ENCODE measurements around the gene MCM3AP.
A peak's percentile ranks its signal among the peaks of the same experiment; 100 is the strongest.
"Not testable (repeated sequence)": the region's sequence is repeated elsewhere in the genome, so short reads cannot be mapped to it uniquely, and the experiment has no call there.

MCM3AP gene

DNA sequence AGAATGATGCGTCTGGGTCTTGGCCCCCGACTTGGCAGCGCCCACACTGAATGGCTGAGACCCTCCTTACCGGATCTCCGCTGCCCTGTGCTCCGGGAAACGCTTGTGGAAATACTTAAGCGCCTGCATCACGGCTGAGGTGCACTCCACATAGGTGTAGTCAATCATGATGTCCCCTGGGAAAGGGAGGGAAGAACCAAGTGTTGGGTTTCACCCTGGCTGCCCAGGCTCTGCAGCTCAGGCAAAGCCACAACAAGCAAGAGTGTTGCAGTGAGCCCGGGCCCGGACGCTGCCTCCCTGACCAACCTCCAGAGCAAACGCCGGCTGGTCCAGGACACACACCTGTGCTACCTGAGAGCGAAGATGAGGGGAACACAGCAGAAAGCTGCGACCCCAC, 79.6 kb downstream of the MCM3AP start:
- FAIRE-seq (no peak), DNase-seq (ENCODE audit: low spot score) (no peak)

DNA sequence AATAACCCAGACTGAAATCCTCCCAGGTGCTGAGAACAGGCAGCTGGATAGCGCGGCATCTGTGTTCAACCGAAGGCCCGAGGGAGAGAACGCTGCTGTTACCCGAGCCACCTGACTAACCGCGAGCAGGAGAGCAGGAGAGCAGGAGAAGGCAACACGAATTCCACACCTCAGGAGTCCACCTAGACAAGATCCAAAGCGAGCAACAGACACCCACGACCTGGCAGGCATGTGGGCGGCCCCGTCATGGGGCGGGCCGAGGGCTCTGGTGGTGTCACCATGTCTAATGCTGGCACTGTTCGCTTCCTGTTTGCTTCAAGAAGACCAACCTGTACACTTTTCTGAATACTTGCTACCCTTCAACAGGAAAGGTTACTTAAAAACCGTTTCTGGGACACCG, 80.2 kb downstream of the MCM3AP start:
- DNase-seq (ENCODE audit: low spot score) (no peak), FAIRE-seq (no peak)

DNA sequence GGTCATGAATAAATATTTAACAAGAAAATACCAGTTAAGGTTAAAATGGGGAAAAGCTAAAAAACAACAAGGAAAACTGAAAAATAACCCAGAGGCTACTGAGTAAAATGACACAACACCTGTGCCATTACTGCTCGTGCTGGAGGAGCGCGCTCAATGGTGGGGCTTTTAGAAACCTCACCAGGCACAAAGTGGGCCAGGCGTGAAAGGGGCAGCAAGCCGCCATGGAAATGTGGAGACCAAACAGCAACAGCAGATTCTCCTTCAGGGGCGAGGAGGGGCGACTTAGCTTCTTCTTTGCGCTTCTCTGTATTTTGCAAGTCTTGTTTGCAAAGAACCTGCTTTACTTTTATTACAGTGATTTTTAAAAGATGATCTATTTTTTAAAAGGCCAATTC, 82.2 kb downstream of the MCM3AP start:
- no peak for DNase-seq (ENCODE audit: low spot score)
- FAIRE-seq, result no peak

DNA sequence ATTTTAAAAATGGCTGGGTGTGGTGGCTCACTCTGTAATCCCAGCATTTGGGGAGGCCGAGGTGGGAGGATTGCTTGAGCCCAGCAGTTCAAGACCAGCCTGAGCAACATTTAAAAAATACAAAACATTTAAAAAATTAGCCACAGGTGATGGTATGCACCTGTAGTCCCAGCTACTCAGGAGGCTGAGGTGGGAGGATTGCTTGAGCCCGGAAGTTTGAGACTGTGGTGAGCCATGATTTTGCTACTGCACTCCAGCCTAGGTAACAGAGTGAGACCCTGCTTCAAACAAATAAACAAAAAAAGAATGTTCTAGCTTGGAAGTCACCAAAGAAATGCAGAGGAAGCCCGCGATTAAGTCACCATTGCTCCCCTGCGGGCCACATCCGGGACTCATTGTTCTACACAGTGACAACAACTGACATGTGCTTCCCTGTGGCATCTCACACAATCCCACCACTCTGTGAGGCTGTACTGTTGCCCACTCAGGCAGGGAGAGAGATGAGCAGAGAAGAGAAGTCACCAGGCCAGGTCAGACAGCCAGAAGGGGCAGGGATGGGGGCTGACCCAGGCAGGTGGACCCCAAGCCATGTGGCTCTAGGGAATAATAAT, 82.7 kb downstream of the MCM3AP start:
- FAIRE-seq (no peak), DNase-seq (ENCODE audit: low spot score) (no peak)

DNA sequence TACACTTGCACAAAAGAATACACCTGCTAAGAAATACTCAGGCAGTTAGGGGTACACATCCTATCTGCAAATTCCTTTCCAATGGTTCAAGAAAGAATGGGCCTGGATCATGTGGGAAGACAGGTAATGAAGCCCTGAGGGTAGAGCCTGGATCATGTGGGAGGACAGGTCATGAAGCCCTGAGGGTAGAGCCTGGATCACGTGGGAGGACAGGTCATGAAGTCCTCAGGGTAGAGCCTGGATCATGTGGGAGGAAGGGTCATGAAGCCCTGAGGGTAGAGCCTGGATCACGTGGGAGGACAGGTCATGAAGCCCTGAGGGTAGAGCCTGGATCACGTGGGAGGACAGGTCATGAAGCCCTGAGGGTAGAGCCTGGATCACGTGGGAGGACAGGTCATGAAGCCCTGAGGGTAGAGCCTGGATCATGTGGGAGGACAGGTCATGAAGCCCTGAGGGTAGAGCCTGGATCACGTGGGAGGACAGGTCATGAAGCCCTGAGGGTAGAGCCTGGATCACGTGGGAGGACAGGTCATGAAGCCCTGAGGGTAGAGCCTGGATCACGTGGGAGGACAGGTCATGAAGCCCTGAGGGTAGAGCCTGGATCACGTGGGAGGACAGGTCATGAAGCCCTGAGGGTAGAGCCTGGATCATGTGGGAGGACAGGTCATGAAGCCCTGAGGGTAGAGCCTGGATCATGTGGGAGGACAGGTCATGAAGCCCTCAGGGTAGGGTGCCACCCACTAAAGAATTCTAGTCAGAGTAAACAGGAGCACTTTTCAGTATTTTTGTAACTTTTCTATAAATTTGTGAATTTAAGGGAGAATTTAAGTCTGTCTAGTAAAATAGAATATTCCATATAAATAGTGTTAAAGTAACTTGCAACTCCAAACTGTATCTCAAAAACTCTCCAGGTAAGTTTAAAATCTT, 84.3 kb downstream of the MCM3AP start:
- not testable (repeated sequence) for FAIRE-seq; DNase-seq (ENCODE audit: low spot score)

DNA sequence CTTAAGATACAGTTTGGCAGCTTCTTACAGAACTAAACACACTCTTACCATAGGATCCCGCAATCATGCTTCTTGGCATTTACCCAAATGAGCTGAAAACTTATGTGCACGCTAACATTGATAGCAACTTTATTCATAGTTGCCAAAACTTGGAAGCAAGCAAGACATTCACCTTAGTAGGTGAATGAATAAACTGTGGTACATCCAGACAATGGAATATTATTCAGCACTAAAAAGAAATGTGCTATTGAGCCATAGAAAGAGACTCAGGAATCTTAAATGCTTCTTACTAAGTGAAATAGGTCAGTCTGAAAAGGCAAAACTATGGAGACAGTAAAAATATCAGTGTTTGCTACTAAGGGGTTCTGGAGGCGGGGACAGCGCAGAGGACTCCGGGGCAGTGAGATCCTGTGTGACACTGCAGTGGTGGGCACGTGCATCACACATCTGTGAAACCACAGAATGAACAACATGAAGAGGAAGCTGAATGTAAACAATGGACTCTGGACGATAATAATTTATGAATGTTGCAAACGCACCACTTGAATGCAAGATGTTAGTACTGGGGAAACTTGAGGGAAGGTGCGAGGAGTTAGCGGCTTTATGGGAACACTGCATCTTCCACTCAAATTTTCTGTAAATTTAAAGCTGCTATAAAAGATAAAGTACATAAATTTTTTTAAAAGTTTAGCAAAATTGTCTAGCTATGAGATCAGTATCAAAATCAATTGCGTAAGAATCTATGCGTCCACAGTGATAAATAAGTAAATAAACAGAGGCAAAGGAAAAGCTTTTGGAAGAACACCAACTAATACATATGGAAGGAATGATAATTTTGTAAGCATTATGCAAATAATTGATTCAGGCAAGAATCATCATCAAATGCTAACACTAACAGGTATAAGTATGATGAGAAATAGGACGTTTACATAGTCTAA, 85.7 kb downstream of the MCM3AP start:
- FAIRE-seq (no peak), DNase-seq (ENCODE audit: low spot score) (no peak)

DNA sequence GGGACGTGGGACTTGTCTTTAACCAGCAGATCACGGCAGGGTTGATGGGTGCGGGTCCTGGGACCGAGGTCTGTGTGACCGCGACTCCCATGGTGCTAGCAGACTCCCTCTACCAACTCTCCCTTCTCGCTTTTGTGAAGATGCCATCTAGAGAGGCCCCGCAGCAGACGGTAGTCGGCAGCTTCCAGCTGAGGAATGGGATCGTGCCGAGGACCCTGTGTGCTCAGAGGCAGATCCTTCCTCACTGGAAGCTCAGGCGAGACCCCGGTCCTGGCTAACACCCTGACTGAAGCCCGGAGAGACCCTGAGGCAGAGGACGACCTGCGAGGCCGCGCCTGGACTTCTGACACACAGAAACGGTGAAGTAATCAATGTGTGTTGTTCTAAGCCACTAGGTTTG, 88.7 kb downstream of the MCM3AP start:
- DNase-seq (ENCODE audit: low spot score) (no peak), FAIRE-seq (no peak)

DNA sequence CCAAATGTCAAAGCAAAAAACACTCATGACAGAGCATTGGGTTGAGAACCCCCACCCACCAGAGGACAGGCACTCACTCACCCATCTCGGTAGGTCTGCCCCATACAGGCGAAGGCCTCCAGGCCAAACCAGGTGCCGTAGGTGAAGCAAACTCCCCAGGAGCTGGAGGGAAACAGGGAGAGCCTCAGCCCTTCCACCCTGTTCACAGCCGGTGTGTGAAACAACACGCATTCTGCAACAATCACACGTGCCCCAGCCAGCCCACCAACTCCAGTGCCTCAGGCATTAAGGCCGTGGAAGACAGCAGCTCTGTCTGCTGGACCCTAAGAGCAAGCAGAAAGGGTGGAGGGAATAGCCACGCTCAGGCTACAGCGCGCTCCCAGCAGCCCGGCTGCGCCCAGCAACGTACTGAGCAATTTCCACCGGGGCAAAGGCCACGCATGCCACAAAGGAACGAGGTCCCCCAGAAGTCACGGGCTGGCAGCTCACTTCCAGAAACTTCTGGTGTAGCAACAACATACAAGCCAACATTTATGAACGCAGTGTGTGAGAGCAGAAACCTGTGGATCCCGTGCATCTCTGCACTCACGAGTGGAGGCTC, 89.7 kb downstream of the MCM3AP start:
- FAIRE-seq, result no peak
- no peak for DNase-seq (ENCODE audit: low spot score)

DNA sequence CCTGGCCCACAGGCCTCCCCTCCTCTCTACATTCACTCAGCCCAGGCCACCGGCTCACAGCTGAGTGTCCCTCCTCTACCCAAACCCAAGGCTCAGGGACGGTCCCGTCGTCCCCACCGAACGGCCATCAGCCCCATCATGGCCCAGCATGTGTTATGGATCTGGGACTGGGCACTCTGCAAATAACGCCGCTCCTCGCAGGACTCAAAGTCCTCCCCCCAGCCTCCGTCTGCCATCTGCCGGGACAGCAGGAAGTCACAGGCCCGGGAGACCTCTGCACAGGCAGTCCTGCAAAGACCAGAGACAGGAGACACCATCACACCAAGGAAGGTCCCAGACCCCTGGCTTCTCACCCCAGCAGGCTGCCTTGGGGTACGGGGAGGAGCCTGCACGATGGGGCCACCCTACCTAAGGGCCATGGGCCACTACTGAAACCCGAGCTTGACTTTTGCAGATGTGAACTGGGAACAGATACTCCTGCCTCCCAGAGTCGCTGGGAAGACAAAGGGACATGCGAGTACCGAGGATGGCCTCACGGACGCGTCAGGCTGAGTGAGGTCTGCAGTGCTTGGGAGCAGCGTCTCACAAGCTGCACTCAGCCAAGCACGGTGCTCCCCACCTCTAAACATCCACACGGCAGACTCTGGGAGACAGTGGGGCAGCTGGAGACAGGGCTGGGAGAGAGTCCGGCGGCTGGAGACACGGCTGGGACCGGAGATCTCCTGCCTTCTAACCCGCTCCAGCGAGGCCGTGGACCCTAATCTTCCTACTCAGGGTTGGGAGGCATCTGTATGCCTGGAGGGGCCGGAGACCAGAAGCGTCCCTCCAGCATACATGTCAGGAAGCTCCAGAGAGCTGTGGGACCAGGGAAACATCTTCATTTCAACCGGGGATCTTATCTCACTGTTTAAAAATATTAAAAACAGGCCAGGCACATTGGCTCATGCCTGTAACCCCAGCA, 90.8 kb downstream of the MCM3AP start:
- DNase-seq (ENCODE audit: low spot score), result no peak
- FAIRE-seq, result no peak

DNA sequence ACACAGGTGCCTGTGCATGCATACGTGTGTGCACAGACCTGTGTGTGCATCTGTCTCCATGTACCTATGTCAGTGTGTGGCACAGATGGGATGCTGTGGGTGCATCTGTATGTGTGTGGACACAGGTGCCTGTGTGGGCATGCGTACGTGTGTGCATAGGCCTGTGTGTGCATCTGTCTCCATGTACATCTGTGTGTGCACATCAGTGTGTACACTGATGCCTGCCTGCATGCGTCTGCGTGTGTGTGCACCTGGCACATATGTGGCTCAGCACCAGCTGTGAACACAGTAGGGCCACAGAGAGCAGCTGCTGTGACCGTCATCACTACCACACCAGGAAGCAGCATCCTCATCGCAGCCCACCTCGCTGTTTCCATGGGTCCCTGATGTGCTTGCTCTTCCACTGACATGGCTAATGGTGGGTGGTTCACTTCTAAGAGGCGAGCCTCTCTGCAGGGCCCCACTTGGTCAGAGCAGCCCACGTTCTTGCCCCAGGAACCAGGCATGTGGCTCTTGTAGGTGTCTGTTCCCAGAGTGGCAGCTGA, 91.5 kb downstream of the MCM3AP start:
- DNase-seq (ENCODE audit: low spot score), result no peak
- FAIRE-seq, result no peak

DNA sequence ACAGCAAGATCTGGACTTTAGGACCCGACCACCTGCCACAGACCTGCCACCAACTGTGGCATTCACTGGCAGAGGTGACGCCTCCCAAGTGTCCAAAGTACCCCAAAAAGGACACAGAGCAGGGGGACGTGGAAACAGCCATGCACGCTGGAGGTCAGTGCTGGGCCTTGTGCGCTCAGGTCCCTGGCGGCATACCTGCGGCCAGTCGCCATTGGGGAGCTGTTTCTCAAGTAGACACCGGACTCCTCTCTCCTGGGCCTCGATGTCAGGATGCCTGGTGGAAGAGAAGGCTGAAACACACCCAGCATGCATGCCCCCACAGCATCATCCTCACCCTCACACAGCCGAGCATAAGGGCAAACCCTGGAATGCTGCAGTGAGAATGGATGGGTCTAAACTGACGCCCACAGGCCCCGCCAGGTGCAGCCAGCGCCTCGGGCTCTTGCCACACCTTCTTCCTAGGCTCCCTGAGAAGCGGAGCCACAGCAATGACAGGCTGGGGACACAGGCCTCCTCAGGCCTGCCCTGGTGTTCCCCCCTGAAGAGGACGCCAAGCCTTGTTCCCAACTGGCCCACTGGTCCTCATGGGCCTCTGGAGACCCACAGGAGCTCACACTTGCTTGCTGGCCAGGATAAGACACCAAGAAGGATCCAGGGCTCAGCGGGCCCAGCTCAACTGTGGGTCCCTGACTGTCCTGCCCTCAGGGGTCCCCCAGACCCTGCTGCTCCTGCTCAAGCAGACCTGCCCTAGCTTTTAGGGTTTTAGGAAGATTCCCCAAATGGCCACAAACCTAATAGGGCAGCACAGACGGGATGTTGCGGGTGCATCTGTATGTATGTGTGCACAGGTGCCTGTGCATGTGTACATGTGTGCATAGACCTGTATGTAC, 93.5 kb downstream of the MCM3AP start:
- no peak for FAIRE-seq
- DNase-seq (ENCODE audit: low spot score), result no peak

DNA sequence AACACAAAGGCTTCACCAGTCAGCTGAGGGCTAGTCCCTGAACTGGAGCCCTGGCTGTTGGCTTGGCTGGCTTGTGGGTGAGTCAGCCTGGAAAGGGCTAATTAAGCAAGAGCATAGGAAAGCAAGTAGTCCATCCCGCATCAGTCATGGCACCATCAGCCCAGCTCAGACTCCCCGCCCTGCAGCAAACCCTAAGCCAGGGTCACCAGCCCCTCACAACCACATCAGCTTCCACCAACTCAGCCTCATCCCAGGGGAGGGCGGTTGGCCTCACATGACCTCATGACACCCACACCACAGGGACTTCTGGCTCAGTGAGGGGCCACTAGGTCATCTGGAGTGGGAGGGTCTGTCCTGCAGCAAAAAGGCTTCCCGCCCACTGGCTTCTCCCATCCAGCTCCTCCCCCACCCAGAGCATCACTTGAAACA, 94.1 kb downstream of the MCM3AP start:
- FAIRE-seq (no peak), DNase-seq (ENCODE audit: low spot score) (peak; percentile 39)

DNA sequence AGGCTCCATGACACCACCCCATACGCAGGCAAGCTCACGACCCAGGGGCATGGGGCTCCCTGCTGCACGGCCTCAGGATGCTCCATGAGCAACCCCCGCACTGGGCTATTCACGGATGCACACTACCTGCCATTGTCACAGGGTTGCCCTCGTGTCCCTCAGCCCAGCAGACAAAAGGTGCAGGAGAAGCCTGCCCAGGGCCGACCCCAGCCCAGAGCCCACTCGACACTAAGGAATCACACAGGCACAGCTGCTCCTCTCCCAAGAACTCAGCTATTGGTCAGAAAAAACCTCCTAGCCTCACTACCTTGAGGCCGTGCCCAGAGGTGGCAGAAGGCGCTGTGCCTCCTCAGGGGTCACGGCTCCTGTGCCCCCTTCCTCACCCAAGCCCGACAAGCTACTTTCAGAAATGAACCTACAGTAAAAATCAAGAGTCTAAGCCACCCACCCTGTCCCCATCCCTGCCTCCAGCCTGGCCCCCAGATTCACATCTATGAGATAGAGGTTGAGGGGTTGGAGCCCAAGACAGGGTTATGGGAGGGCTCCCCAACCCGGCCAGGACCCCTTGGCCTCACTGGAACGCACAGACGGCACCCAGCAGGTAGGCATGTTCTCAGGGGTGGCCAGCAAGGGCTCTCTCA, 94.8 kb downstream of the MCM3AP start:
- no peak for FAIRE-seq
- DNase-seq (ENCODE audit: low spot score), result no peak

DNA sequence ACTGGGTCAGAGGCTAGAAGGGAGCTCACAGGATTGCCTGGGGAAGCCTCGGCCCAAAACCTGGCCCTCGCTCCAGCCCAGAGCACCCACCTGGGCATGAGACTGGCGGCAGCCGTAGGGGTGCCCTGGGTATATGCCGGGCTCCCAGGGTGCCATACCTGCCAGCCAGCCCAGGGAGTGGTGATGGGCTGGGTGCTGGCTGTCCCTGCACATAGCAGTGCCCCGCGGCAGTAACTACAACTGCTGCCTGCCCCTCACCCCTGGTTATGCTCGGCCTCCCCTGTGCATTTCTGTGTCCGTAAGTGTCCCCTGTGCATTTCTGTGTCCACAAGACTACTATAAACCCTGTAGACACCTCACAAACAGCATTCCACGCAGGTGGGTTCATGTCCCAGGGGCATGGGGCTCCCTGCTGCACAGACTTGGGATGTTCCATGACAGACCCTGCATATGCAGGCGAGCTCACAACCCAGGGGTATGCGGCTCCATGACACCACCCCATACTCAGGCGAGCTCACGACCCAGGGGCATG, 95.4 kb downstream of the MCM3AP start:
- FAIRE-seq (no peak), DNase-seq (ENCODE audit: low spot score) (no peak)

DNA sequence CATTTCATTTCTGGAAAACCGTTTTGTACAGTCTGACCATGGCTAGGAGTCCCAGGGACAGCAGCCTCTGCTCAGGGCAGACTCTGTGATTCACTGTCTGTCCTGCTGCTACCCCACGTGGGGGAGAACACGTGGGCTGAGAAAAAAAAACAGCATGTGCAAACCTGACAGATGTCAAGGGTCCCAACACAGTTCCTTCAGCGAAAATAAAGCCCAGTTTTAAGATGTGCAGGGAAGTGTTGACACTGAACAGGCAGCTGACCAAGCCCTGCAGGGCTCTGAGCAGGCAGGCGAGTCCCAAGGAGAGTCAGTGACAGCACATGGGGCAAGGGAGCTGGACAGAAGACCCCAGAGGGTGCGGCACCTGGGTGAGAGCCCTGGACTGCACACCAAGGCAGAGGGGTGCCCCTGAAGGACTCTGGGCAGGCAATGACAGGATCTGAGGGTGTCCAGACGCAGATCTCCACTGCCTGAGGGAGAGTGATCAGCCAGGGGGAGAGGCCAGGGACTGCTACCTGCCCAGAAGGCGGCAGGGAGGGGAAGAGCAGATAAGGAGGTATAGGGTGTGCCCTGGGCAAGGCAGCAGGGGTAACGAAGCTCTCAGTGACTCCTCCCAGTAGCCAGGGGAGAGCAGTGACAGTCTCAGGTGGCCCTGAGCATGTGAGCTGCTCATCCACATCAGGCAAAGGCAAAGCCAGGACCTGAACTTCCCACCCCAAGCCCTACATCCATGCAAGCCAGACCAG, 96.0 kb downstream of the MCM3AP start:
- no peak for DNase-seq (ENCODE audit: low spot score)
- no peak for FAIRE-seq

DNA sequence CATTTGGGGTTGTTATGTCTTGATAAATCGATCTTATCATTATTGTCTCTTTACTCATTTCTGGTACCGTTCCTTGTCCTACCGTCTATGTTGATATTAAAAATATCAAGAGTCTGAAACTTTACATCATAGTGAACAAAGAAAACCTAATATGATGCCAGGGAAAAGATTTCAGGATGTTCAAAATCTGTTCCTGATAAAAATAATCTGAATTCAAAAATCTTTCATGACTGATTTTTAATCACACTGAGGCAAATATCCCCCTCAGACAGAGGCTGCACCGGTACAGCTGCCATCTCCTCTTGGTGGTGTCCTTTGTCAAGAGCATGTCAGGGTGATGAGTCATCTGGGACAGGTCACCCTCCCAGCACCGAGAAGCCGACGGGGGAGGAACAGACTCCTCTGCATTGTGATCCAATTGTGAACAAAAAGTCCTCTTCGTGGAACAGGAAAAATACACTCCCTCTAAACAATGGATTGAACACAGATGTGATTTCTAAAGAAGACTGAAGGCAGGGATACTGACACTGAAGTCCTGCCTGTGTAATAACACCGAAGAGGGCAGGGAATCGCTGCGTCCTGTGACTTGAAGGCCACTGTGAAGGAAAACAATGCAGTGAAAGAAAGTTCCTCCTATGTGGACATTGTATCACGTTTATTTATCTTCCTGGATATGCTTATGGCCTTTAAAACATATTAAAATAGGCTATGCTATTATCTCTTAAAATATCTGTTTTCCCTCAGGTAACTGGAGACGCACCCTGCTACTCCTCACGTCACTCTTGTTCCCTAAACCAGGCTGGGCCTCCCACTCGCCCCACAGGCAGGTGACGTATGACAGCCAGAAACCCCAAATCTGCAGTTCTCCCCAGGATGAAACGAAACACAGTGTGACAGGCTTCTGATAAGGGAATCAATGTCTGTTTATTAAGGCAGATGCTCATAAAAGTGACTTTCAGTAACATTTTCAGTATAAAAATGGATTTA, 96.9 kb downstream of the MCM3AP start:
- peak; percentile 63 for DNase-seq (ENCODE audit: low spot score)
- peak; percentile 28 for FAIRE-seq
